Stimulated activated CD4-positive, alpha-beta T cell treated with anti-CD3 and anti-CD28 coated beads, Interleukin-2, amount 100 ng/mL, for 48 hours (primary cell): ENCODE data around the gene TSHZ2.

Source experiments
- DNase-seq, 2 donors: peaks; one replicate each; pipeline ENCODE4 v3.0.0-alpha.2; 2020

The TSHZ2 gene

DNA sequence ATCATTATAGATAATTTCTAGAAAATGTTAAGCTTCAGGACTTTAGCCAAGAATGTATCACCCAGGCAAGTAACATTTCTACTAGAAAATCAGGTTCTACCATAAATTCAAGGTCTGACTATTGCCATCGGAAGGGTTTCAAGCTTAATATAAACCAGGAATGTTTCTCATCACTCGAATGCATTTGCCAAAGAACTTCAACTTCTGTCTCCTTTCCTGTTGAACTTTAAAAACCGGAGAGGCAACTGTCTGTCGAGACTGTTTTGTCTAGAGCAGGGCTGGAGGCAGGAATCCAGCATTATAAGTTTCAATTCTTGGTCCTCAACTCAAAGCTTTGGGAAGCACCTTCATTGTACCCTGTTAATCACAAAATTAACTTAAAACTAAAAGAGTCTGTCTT is 356.8 kb downstream of the TSHZ2 start:
- no peak for DNase-seq

- no peak for DNase-seq
These were observed 357.6 kb downstream of the TSHZ2 start for GRCh38 chr20:53329781-53330180.

GRCh38 chr20:53330601-53331140 is 358.5 kb downstream of the TSHZ2 start:
- DNase-seq: no peak

DNA sequence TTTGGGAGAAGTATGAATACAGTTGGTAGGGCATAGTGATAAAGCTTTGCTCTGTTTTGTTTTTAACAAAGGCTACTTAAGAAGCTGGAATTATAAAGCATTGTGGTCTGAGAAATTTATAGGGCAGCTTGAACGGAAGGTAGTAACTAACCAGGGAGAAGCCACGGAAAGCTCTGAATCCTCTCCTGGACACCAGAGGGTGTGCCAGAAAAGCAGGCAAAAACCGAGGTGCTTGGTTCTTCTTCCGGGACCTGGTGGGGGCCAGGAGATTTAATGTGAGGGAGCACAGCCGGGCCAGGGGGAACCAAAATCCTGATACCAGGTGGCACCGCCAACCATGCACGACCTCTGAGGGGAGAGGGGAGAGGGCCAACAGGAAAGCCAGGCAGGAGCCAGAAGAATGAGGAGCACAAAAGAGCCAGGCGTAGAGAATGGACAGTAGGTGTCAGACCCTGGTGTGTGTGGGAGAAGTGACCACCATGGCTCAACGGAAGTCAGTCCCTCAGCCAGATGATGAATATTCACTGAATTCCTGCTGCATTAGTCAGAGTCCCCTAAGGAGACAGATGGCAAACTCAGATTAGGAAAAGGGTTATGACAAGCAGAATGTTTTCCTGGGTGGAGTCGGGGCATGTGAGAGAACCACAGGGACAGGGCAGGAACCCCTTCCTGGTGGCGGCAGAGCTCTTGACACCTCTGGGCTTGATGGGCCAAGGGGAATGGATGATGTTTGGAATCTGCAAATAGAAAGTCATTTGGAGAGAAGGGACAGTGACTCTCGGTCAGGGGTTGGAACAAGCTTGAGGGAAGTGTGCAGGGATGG is 359.2 kb downstream of the TSHZ2 start:
- no peak for DNase-seq

GRCh38 chr20:53332022-53332837 is 360.1 kb downstream of the TSHZ2 start:
- no peak for DNase-seq

DNA sequence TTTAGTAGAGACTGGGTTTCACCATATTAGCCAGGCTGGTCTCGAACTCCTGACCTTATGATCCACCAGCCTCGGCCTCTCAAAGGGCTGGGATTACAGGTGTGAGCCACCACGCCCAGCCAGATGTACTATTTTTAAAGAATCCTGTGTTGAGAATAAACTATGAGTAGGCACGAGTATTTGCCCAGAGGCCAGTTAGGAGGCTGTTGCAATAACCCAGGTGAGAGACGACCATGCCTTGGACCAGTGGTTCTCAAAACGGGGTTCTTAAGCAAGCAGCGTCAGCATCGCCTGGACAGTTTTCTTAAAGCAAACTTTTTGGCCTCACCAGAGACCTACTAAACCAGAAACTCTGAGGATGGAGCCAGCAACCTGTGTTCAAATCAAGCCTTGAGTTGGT is 362.7 kb downstream of the TSHZ2 start:
- DNase-seq: no peak

- DNase-seq: no peak
These were observed 363.4 kb downstream of the TSHZ2 start for GRCh38 chr20:53335555-53335954.

- DNase-seq: no peak
These were observed 364.7 kb downstream of the TSHZ2 start for GRCh38 chr20:53336892-53337291.

DNA sequence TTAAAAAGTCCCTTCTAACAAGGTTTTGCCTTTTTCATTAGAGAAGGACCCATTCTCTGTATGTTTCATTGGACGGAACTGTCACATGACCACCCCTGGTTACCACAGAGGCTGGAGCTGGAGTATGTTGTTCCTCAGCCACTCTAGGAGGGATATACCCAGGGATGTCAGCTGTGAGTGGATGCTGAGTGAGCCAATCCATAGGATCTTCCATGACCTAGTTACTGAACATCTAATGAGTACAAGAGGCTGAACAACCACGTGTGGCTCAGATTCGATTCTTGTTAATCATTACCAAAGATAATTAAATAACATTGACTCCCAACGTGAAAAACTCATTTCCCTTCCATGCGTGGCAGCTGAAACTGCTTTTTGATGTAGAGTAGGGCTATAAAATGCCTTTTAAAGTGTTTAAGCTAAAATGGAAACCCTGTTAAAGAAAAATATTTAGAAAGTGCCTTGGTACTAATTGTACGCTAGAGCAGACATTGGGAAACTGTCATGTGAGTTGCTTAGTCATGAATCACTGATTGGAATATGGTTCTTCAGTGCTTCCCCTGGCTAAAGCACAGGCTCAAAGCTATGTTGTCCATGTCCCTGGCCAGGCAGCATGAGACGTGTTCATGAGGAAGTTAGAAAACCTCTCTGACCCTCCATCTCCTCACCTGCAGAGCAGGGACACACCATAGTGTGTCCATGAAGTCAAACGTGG is 365.4 kb downstream of the TSHZ2 start:
- DNase-seq: no peak

DNA sequence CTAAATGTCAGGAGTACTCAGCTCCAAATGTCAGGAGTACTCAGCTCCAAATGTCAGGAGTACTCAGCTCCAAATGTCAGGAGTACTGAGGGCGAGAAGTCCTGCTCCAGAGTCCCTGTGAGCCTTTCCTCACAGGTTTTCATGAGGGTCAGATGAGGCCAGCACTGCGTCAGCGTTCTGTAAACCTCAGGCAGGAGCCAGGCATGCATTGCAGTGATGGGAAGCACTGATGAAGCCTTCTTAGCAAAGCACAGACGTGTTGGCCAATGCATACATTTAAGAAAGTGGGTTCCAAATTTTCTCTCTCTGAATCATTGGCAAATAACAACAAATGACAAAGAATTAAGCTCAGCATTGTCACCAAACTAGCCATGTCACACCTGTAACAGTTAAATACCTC is 366.6 kb downstream of the TSHZ2 start:
- no peak for DNase-seq

DNA sequence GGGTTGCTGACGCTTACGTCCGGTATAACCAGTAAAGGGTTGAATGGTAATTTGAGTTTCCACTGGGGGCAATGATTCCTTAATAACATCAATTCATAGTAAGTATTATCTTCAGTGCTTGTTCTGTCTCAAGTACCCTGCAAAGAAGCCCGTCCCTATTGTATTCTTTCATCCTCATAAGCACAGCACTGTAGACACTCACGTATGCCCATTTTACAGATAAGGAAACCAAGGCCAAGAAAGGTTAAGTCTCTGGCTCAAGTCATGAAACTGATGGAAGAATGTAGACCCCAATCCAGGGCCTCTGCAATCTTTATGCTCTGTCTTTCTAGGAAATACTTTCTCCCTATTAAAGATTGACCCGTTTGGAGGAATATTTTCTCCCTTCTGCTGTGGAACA is 370.3 kb downstream of the TSHZ2 start:
- DNase-seq: no peak

- DNase-seq: no peak
These were observed 371.3 kb downstream of the TSHZ2 start for GRCh38 chr20:53343448-53343847.

- no peak for DNase-seq
These were observed 372.7 kb downstream of the TSHZ2 start for GRCh38 chr20:53344891-53345290.

DNA sequence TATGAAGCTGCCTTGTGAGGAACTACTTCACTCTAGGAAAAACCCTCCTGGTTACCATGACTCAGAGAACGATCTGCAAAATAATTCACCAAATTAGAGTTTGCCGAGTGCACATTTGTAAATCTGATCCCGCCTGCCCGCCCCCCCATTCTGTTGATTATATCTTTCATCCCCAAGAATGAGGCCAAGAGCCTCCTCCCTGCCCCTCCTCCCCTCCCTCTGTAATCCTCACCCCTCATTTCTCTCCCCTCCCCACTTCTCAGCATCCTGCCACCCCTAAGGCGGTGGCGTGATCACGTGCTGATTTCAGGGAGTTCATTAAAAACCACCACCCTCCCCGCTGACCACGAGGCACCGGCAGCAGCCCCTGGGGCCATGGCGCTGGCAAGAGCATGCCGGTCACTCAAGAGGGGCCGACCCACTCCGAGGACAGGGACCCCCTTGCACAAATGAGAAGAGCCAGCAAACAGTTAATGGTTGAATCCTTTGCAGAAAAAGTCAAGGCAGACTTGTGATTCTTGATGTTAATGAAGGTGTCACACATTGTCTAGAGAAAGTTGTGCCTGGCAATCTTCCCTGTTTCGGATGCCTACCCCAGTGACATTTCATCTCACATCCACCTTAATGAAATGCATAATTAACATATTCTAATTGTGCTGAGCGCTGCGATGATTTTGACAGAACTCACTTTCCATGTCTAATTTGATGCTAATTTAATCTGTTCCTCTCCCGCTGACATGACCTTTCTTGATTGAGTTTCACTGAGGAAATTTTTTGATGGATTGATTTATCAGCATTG is 373.6 kb downstream of the TSHZ2 start:
- DNase-seq: no peak

DNA sequence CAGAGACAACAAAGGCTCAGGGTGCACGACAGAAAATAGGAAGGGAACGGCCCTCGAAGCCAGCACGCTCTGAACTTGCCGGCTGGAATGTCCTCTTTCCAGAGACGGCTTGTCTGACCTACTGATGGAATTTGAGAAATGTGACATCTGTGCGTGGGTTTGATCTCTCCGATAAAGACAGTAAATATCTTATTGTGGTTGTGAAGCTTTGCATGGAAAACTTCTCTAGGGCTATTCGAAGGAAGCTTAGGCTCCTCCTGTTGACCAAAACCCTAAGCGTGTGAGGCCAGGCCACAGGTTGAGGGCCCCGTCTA is 374.1 kb downstream of the TSHZ2 start:
- DNase-seq: no peak

GRCh38 chr20:53349730-53350129 is 377.6 kb downstream of the TSHZ2 start:
- DNase-seq: no peak

DNA sequence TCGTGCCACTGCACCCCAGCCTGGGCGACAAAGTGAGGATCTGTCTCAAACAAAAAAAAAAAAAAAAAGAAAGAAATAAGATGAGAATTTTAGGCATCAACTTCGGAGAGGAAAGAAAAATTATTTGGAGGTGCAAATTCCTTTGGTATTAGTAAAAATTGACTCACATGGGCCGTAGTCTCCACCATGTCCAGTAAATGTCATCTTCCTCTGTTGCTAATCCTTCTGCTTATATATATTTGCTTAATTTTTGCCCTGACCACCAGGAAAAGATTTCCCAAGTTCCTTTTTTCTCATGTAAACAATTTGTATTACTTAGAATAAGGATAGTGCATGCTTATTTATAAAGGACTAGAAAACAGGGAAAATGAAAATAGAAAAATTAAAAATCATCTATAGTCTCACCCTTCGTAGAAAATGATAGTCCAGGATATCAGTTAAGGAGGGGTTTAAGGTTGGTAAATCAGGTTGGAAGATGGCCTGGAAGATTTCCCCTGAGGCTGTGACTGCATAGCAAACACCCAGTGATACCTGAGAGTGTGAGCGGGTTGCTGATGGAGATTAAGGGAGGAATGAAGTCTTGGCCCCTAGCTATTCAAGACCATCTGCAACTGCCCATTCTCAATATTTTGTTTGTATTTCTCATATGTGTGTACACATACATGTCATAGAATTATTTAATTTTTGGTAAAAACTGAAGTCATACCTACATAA is 380.7 kb downstream of the TSHZ2 start:
- DNase-seq: no peak

GRCh38 chr20:53354314-53354713 is 382.2 kb downstream of the TSHZ2 start:
- no peak for DNase-seq

DNA sequence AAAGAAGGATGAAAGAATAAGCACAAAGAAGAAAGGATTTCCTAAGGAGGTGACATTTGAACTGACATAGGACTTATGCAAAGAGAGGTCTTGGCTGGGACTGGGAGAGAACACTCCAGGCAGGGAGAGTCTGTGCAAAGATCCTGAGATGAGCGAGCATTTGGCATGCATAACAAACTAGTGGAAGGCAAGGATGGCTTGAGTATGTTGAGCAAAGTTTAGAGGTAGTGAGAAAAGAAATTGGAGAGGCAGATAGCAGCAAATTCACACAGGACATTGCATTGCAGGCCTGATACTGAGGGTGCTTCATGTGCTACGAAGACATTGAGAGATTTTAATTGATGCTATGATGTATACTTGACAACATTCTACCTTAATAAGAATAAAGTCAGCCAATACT is 383.6 kb downstream of the TSHZ2 start:
- no peak for DNase-seq

- DNase-seq: no peak
These were observed 387.3 kb downstream of the TSHZ2 start for GRCh38 chr20:53359425-53359824.

DNA sequence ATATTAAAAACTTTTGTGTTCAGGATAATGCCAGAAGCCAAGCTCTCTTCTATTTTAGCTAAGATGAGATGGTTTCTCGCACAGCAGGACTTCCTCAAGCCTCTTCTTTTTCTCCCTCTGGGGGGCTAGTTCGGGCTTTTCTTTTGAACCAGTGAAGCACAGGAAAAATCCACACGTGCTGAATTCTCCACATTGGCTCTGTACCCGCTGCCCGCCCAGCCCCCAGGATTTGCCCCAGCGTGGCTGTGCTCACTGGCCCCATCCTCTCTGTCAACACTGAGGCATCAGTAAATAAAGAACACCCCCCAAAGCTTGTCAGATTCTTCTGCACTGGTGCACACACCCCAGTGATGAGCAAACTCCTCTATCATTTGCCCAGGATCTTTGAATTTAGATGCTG is 388.7 kb downstream of the TSHZ2 start:
- no peak for DNase-seq

- DNase-seq: no peak
These were observed 390.6 kb downstream of the TSHZ2 start for GRCh38 chr20:53362736-53363135.
